ENCODE data around the gene SLC32A1.

DNA sequence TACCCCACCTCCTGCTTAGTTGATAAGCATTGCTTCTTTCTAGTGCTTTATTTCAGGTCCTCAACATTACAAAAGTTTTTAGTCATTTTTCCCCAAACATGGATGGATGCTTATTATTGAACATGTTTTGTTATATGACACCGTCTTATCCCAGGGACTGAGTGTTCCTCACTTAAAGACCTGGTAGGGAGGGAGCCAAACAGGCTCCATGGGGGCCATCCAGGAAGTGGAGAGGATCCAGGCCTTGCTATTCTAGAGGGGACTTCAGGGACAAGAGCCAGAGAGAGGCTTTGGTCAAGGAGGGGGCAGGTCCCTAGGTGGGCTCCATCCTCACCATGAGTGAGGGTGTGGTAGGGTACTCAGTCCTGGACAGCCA lies 7.4 kb downstream of the SLC32A1 start:
- TF ChIP-seq RAD21 (CRISPR knock-in tag; IDR thresholded peaks at IDR 0.05) (no peak), NFE2L2 (IDR thresholded peaks at IDR 0.05; ENCODE audit: low read length) (no peak), EZH2 (conservative IDR thresholded peaks at IDR 0.05; ENCODE audit: low read depth, low read length) (no peak), MXI1 (IDR thresholded peaks at IDR 0.05; ENCODE audit: borderline replicate concordance, low read depth, low read length) (no peak), MBNL3 (CRISPR knock-in tag; conservative IDR thresholded peaks at IDR 0.05) (no peak), YY1 (IDR thresholded peaks at IDR 0.05; ENCODE audit: insufficient read depth, insufficient replicate concordance, low read depth, low read length) (no peak), ZBTB1 (CRISPR knock-in tag; IDR thresholded peaks at IDR 0.05; ENCODE audit: borderline replicate concordance) (no peak)
- TF ChIP-seq, protein P1, sequence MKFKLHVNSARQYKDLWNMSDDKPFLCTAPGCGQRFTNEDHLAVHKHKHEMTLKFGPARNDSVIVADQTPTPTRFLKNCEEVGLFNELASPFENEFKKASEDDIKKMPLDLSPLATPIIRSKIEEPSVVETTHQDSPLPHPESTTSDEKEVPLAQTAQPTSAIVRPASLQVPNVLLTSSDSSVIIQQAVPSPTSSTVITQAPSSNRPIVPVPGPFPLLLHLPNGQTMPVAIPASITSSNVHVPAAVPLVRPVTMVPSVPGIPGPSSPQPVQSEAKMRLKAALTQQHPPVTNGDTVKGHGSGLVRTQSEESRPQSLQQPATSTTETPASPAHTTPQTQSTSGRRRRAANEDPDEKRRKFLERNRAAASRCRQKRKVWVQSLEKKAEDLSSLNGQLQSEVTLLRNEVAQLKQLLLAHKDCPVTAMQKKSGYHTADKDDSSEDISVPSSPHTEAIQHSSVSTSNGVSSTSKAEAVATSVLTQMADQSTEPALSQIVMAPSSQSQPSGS (CRISPR knock-in tag; IDR thresholded peaks at IDR 0.05), result no peak
